ENCODE measurements around the gene IER5.
"Not testable (repeated sequence)": the region's sequence is repeated elsewhere in the genome, so short reads cannot be mapped to it uniquely, and the experiment has no call there.

DNA sequence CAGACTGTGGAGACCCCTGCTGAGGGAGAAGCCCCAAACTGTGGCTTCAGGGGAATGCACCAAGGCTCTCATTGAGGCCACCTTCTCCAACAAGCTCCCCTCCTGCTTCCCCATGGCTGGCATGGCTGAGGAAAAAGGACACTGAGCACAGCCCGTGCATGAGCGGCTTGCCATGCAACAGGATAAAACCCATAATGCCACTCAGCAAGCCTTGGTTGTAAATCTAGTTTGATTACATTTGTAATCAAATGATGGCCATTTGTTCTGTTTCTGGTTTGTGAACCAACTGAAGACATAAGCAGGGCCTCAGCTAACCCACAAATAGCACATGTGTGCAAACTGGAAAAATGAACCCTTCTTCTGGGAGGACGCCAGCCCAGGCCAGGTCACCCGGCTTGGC is 27.6 kb upstream of the IER5 start:
- not testable (repeated sequence) for TF ChIP-seq EZH2 (IDR thresholded peaks at IDR 0.05); POLR2AphosphoS5 (IDR thresholded peaks at IDR 0.05; ENCODE audit: borderline replicate concordance, low read depth, low read length)
